ENCODE results near the gene PTGIS. TPM values are rescaled to one million over a fixed set of nuclear protein-coding genes. Genes with fewer than 3 reads are reported as not detected.

PTGIS gene
- total and polyA plus RNA-seq, 2 experiments from 2014 or later = 109 to 192 TPM

- Histone ChIP-seq H3K9me2 (ENCODE audit: insufficient read depth) (no peaks in the 10 kb centered on the region), H3K79me2 (ENCODE audit: insufficient read depth) (no peaks in the 10 kb centered on the region), H4K20me1 (ENCODE audit: insufficient read depth) (no peaks in the 10 kb centered on the region), H3F3A (ENCODE audit: insufficient read depth) (peaks cover 56% of the 10 kb centered on the region), H3K36me3 (ENCODE audit: low read depth) (no peaks in the 10 kb centered on the region), H3K4me1 (ENCODE audit: insufficient read depth) (peaks cover 45% of the 10 kb centered on the region), H3K4me3 (no peak overlapping the region), H3K4me2 (ENCODE audit: unreplicated experiment) (no peak overlapping the region), H2AFZ (no peak overlapping the region), H3K9ac (no peak overlapping the region), H3K27me3 (replicated peaks; ENCODE audit: insufficient read depth) (no peaks in the 10 kb centered on the region), H3K27ac (peak overlapping the region; percentile 81; the same call in 1 of the 2 replicates), H3K9me3 (ENCODE audit: low read depth) (no peaks in the 10 kb centered on the region)
- in situ Hi-C loops (cut with MboI) = no loop called here
- no peak for DNase-seq
- WGBS, 2 experiments (ENCODE audit: low coverage in 1 of 2, low lambda C conversion rate in 2 of 2, missing lambda C conversion rate in 2 of 2) = 85 to 91% methylated on average over 10 of the region's 10 CpGs
- TF ChIP-seq EZH2phosphoT487 (IDR thresholded peaks at IDR 0.05; ENCODE audit: insufficient read depth, low read depth) (no peak), EZH2 (IDR thresholded peaks at IDR 0.05; ENCODE audit: insufficient read depth, poor library complexity, severe bottlenecking) (no peak)
These were observed 27.4 kb upstream of the PTGIS start for GRCh38 chr20:49595346-49595745.

GRCh38 chr20:49594931-49595315, 27.0 kb upstream of the PTGIS start:
- Histone ChIP-seq H3K79me2 (ENCODE audit: insufficient read depth) (no peaks in the 10 kb centered on the region), H3F3A (ENCODE audit: insufficient read depth) (peaks cover 58% of the 10 kb centered on the region), H4K20me1 (ENCODE audit: insufficient read depth) (no peaks in the 10 kb centered on the region), H3K4me3 (no peak overlapping the region), H2AFZ (no peak overlapping the region), H3K4me1 (ENCODE audit: insufficient read depth) (peaks cover 47% of the 10 kb centered on the region), H3K27me3 (replicated peaks; ENCODE audit: insufficient read depth) (no peaks in the 10 kb centered on the region), H3K4me2 (ENCODE audit: unreplicated experiment) (no peak overlapping the region), H3K9me2 (ENCODE audit: insufficient read depth) (no peaks in the 10 kb centered on the region), H3K9ac (peak overlapping the region; percentile 68; the same call in 1 of the 2 replicates), H3K27ac (peak overlapping the region; percentile 90), H3K36me3 (ENCODE audit: low read depth) (no peaks in the 10 kb centered on the region), H3K9me3 (ENCODE audit: low read depth) (no peaks in the 10 kb centered on the region)
- 81 to 93% methylated on average over 5 to 6 of the region's 6 CpGs for WGBS, 2 experiments (ENCODE audit: low coverage in 1 of 2, low lambda C conversion rate in 2 of 2, missing lambda C conversion rate in 2 of 2)
- in situ Hi-C loops (cut with MboI) = no loop called here
- TF ChIP-seq EZH2phosphoT487 (IDR thresholded peaks at IDR 0.05; ENCODE audit: insufficient read depth, low read depth) (no peak), EZH2 (IDR thresholded peaks at IDR 0.05; ENCODE audit: insufficient read depth, poor library complexity, severe bottlenecking) (no peak)
- DNase-seq = no peak

GRCh38 chr20:49594143-49594930, 26.4 kb upstream of the PTGIS start:
- H4K20me1 ChIP-seq (ENCODE audit: insufficient read depth) = no peaks in the 10 kb centered on the region
- no peak overlapping the region for H3K4me2 ChIP-seq (ENCODE audit: unreplicated experiment)
- no peaks in the 10 kb centered on the region for H3K9me2 ChIP-seq (ENCODE audit: insufficient read depth)
- H2AFZ ChIP-seq = no peak overlapping the region
- H3K27ac ChIP-seq = peak overlapping the region; percentile 90
- peak overlapping the region; percentile 68 for H3K9ac ChIP-seq
- H3K79me2 ChIP-seq (ENCODE audit: insufficient read depth) = no peaks in the 10 kb centered on the region
- peak; percentile 94 for DNase-seq
- no peaks in the 10 kb centered on the region for H3K27me3 ChIP-seq (replicated peaks; ENCODE audit: insufficient read depth)
- H3F3A ChIP-seq (ENCODE audit: insufficient read depth) = peaks cover 58% of the 10 kb centered on the region
- H3K4me1 ChIP-seq (ENCODE audit: insufficient read depth) = peaks cover 47% of the 10 kb centered on the region
- no peaks in the 10 kb centered on the region for H3K9me3 ChIP-seq (ENCODE audit: low read depth)
- H3K36me3 ChIP-seq (ENCODE audit: low read depth) = no peaks in the 10 kb centered on the region
- TF ChIP-seq EZH2 (IDR thresholded peaks at IDR 0.05; ENCODE audit: insufficient read depth, poor library complexity, severe bottlenecking) (no peak), EZH2phosphoT487 (IDR thresholded peaks at IDR 0.05; ENCODE audit: insufficient read depth, low read depth) (no peak)
- in situ Hi-C loops (cut with MboI) = no loop called here
- 35 to 36% methylated on average over 12 of the region's 12 CpGs for WGBS, 2 experiments (ENCODE audit: low coverage in 1 of 2, low lambda C conversion rate in 2 of 2, missing lambda C conversion rate in 2 of 2)
- H3K4me3 ChIP-seq = no peak overlapping the region

GRCh38 chr20:49593466-49594142, 25.7 kb upstream of the PTGIS start:
- Histone ChIP-seq H3K4me1 (ENCODE audit: insufficient read depth) (peaks cover 51% of the 10 kb centered on the region), H3K9me3 (ENCODE audit: low read depth) (no peaks in the 10 kb centered on the region), H4K20me1 (ENCODE audit: insufficient read depth) (no peaks in the 10 kb centered on the region), H3K4me3 (no peak overlapping the region), H3K27ac (peak overlapping the region; percentile 90), H3K36me3 (ENCODE audit: low read depth) (no peaks in the 10 kb centered on the region), H3K9me2 (ENCODE audit: insufficient read depth) (no peaks in the 10 kb centered on the region), H3K4me2 (ENCODE audit: unreplicated experiment) (no peak overlapping the region), H3K27me3 (replicated peaks; ENCODE audit: insufficient read depth) (no peaks in the 10 kb centered on the region), H3K79me2 (ENCODE audit: insufficient read depth) (no peaks in the 10 kb centered on the region), H3K9ac (peak overlapping the region; percentile 68), H2AFZ (no peak overlapping the region), H3F3A (ENCODE audit: insufficient read depth) (peaks cover 63% of the 10 kb centered on the region)
- in situ Hi-C loops (cut with MboI) = no loop called here
- DNase-seq = peak; percentile 51
- no peak for TF ChIP-seq EZH2phosphoT487 (IDR thresholded peaks at IDR 0.05; ENCODE audit: insufficient read depth, low read depth)
- TF ChIP-seq EZH2 (IDR thresholded peaks at IDR 0.05; ENCODE audit: insufficient read depth, poor library complexity, severe bottlenecking) = no peak
- WGBS, 2 experiments (ENCODE audit: low coverage in 1 of 2, low lambda C conversion rate in 2 of 2, missing lambda C conversion rate in 2 of 2) = 39 to 40% methylated on average over 15 of the region's 15 CpGs
